GM21515 (cell line): Measurements from ENCODE around the gene CYP4F8.
"Not testable (repeated sequence)": the region's sequence is repeated elsewhere in the genome, so short reads cannot be mapped to it uniquely, and the experiment has no call there.

Source experiments
- ATAC-seq: cut with Tn5 transposase; IDR thresholded peaks from one replicate; pipeline ENCODE4 v1.9.1; 2021; ENCODE audit not compliant: unreplicated experiment

Gene CYP4F8

DNA sequence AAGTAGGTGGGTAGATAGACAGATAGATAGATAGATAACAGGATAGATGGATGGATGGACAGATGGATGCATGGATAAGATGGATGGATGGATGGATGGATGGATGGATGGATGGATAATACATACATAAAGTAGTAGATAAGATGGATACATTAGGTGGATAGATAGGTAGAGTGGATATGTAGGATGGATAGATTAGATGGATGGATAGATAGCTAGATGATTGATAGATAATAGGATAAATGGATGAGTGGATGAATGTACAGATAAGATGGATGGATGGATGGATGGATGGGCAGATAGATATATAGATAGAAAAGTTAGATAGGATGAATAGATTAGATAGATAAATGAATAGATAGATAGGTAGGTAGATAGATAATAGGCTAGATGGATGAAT lies 27.8 kb downstream of the CYP4F8 start:
- no peak for ATAC-seq

DNA sequence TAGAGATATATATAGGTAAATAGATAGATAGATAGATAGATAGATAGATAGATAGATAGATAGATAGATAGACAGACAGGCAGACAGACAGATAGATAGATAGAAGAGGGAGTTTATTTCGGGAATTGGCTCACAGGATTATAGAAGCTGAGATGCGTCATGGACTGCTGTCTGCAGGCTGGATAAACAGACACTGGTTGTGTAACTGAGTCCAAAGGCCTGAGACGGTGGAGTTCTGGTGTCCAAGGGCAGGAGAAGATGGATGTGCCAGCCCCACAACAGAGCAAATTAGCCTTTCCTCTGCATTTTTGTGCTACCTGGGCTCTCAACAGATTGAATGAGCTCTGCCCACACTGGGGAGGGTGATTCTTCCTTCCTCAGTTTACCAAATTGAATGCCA lies 28.4 kb downstream of the CYP4F8 start:
- no peak for ATAC-seq

DNA sequence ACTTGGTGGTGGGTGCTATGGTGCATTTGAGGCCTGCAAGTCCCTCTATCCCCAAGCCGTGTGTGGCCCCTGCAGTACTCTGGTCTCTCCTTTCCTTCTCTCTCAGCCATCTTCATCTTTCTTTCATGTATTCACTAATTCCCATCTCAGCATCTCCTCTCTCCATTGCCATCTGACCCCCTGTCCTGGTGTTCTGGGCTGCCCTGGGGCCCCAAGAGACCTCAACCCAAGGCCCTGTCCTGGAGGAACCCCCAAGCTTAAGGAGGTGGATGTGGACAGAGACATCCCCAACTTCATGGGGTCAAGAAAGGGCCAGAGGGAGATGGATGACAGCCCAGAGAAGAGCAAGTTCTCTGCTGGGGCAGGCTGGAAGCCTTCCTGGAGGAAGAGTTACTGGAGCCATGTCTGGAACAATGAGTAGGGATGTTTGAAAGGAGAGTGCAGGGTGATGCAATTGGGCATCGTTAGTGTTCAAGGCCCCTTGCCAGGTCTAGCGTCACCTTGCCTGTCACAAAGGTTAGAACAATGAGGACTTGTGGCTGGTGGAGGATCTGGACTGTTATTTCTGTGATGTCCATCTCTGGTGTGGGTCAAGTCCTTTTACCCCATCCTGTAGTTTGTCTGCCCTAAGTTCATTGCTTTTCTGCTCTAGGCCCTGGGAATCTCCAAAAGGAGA lies 29.2 kb downstream of the CYP4F8 start:
- no peak for ATAC-seq

DNA sequence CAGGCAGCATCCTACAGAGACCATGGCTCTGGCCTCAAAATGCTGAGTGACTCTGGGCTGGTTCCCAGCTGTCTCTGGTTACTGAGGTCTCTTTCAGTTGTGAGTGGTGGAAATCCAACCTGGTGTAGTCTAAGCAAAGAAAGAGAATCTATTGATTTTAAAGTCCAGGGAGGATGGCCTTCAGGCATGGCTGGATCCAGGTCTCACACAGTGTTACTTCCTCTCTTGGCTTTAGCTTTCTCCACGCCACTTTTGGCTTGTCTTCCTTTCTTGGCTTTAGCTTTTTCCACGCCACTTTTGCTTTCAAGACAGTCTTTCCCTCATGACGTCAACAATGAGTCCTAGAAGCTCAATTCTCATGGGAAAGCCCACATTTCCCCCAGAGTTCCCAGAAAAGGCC lies 29.8 kb downstream of the CYP4F8 start:
- ATAC-seq: no peak

DNA sequence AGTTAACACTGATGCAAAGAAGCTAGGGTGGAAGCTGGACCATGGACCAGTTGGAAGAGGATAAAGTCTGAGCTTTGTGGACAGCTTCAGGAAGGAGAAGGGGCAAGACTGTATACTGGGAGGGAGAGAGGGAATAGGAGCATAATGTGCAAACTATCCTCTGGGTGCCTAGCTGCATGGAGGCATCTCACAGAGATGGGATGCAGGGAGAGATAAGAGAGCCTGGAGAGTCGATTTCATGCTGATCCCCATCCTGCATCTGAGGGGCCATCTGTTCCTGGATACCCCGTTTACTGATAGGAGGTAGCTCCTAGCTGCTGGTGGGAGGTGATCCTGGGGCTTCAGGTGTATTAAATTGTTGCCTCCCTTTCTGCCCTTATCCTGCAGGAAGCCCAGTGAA lies 34.5 kb downstream of the CYP4F8 start:
- ATAC-seq: no peak

DNA sequence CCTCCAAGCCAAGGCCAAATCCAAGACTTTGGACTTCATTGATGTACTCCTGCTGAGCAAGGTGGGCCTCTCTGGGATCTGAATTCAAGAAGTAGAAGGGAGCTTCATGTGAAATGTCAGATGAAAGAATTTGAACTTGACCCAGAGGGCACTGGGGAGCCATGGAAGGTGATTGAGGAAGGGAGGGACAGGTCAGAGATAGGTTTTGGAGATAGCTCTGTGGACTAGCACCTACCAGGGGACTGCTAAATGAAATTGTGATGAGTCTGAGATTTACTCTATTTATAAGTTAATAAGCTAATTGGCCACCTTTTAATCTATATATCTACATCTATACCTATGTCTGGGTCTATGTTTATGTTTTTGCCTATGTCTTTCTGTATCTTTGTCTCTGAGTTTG lies 35.1 kb downstream of the CYP4F8 start:
- ATAC-seq: not testable (repeated sequence)

DNA sequence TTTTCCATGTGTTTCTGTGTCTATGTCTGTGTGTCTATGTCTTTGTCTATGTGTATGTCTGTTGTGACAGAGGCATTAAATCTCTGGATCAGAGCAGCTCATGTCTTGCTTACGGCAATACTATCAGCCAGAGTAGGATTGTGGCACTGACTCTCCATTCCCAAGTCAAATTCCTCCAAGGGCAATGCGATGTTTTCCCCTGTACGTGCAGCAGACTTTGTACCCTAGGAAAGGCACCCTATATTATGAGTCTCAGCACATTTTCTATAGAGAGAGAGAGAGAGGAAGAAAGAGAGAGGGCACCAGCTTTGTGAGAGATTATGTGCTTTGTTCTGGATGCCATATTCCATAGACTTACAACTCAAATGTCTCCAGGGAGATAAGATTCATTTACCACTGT lies 36.8 kb downstream of the CYP4F8 start:
- ATAC-seq: no peak

DNA sequence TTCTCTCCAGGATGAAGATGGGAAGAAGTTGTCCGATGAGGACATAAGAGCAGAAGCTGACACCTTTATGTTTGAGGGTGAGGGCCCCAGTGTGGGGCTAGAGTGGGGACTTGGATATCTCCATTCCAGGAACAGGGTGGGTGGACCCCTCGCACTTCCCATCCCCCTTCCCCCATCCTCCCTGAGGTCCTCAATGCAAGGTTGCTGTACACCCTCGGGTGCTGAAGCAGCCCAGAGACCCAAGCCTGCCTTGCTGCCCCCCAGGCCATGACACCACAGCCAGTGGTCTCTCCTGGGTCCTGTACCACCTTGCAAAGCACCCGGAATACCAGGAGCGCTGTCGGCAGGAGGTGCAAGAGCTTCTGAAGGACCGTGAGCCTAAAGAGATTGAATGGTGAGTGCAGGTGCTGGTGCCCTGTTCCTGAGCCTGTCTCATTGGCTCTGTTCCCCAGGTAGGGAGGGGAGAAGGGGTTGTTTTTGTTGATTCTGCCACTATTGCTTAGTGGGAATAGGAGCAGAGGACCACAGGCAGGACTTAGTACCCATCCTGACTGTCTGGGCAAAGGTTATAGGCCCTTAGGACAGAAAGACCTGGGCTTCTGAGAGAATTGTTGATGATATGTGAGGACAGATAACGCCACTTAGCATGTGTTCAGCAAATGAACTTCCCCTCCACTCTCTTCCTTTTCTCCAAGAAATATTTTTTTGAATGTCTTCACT lies 37.7 kb downstream of the CYP4F8 start:
- no peak for ATAC-seq

DNA sequence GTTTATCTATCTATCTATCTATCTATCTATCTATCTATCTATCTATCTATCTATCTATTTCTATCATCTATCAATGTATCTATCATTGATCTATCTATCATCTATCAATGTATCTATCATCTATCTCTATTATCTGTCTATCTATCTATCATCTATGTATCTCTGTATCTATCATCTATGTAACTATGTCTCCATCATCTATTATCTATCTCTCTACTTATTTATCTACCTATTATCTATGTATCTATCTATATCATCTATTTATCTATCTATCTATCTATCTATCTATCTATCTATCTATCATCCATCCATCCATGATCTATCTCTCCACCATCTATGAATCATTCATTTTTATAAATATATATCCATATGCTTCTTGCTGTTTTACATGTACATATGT lies 41.4 kb downstream of the CYP4F8 start:
- no peak for ATAC-seq

DNA sequence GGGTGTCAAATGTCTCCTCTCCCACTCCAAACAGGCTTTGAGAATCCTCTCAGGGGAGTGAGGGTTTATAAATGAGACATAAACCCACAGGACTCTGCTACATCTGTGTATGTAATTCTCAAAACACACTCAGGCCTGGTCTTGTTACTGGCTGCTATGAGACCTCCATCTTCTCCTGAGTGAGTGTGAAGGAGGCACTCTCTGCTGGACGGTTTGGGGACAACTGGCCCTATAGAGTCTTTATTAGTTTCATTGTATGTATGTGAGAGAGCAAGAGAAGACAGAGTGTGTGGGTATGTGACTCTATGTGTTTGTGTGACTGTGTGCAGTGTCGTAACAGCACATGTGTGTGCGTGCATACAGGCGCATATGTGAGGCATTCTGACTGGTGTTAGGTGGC lies 48.2 kb downstream of the CYP4F8 start:
- no peak for ATAC-seq

DNA sequence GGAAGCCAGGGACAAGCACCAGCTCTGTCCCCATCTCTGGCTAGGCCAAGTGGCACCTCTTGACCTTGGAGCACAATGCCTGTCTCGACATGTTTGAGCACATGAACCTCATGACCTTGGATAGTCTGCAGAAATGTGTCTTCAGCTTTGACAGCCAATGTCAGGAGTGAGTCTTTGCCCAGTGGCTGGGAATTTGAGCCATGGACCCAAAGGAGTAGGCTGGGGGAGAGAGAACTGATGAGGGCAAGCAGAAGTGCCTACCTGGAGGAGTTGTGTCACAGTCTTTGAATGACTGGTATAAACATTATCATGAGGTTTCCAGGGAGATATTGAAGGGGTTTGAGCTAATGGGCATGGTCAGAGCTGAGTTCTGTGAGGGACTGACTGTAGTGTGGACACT lies 51.2 kb downstream of the CYP4F8 start:
- ATAC-seq: no peak

DNA sequence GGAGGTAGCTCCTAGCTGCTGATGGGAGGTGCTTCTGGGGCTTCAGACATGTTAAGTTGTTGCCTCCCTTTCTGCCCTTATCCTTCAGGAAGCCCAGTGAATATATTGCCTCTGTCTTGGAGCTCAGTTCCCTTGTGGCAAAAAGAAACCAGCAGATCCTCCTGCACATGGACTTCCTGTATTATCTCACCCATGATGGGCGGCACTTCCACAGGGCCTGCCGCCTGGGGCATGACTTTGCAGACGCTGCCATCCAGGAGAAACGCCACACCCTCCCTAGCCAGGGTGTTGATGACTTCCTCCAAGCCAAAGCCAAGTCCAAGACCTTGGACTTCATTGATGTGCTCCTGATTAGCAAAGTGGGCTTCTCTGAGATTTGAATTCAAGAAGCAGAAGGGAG lies 51.9 kb downstream of the CYP4F8 start:
- ATAC-seq: no peak

DNA sequence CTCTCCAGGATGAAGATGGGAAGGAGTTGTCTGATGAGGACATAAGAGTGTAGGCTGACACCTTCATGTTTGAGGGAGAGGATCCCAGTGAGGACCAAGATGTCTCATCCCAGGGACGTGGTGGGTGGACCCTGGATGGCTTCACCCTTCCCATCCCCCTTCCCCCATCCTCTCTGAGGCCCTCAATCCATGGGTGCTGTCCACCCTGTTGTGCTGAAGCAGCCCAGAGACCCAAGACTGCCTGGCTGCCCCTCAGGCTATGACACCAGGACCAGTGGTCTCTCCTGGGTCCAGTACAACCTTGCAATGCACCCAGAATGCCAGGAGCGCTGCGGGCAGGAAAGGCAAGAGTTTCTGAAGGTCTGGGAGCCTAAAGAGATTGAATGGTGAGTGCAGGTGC lies 54.4 kb downstream of the CYP4F8 start:
- no peak for ATAC-seq

DNA sequence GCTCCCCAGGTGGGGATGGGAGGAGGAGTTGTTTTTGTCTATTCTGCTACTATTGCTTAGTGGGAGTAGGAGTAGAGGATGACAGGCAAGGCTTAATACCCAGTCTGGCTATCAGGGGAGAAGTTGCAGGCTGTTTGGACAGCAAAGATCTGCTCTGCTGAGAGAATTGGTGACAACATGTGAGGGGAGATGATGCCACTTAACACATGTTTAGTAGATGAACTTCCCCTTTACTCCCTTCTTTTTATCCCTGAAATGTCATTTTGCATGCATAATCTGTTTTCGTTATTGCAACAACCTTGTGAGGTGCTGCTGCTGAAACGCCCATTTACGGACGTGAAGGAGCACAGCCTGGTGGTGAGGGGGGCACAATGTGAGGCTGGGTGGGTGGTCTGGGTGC lies 54.9 kb downstream of the CYP4F8 start:
- no peak for ATAC-seq

DNA sequence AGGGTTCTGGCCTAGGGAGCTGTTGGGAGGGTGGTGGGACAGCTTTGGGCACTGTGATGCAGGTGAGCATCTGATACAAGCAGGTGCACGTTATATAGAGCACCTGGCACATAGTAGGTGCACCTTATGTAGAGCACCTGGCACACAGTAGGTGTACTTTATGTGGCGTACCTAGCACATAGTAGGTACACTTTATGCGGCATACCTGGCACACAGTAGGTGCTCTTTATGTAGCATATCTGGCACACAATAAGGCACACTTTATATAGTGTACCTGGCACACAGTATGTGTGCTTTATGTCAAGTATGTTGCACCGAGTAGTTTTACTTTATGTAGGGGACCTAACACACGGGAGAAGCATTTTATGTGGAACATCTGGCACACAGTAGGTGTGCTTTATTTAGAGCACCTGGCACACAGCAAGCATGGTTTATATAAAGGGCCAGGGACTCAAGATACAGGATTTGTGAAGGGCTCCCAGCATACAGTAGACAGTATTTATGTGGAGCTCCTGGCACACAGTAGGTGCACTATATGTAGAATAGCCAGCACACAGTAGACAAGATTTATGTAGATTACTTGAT lies 56.3 kb downstream of the CYP4F8 start:
- no peak for ATAC-seq

DNA sequence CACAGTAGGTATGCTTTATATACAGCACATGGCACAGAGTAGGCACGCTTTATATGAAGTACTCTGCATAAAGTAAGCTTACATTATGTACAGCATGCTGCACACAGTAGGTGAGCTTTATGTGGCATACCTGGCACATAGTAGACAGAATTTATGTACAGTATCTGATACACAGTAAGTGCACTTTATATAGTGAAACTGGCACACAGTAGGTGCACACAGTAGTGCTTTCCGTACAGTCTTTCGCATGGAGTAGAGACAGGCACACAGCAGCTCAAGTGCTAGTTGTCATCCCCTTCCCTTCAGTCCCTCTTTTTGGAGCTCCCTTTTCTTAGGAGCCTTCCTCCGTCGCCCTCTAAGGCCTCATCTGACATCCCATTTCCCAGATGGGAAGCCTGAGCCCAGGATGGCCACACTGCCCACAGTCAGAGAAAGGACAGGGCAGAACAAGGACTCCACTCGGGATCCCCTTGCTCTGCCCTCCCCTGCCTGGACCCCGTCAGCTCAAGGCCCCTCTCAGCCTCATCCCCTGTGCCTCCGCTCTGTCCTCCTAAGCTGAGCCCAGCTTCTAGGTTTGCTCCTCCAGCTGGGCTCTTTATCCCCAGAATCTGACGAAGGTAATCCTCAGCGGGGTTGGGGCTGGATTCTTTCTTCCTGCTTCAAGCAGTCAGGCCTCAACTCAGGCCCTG lies 57.0 kb downstream of the CYP4F8 start:
- no peak for ATAC-seq

DNA sequence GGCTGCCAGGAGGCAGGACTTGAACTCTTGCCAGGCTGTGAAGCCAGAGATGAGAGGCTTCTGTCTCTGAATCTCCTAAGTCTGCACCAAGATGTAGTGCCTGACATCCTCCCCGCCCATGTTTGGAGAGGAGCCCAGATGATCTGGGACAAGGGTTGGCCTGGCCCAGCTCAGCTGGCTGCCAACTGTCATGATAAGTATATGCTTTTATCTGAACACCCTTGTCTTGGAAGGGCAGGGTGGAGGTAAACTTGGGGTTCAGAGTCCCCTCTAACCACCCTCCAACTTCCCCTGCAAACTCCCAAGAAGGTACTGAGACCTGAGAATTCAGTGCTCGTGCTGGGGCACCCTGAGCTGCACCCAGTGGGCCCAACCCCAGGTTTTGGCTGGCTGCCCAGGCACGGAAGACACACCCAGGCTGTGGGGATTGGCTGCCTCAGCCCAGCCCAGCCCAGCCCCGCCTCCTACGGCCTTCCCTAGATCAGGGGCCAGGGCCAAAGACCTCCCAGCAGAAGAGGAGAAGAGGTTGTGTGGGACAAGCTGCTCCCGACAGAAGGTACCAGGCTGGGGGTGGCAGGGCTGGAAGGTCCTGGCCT lies 57.7 kb downstream of the CYP4F8 start, which contains the start of gene CYP4F12:
TSS of gene CYP4F12 (plus strand) at position 508 of the 596 bp plus-strand sequence. CDS start 443 bp downstream, outside the sequence.
- ATAC-seq: no peak

DNA sequence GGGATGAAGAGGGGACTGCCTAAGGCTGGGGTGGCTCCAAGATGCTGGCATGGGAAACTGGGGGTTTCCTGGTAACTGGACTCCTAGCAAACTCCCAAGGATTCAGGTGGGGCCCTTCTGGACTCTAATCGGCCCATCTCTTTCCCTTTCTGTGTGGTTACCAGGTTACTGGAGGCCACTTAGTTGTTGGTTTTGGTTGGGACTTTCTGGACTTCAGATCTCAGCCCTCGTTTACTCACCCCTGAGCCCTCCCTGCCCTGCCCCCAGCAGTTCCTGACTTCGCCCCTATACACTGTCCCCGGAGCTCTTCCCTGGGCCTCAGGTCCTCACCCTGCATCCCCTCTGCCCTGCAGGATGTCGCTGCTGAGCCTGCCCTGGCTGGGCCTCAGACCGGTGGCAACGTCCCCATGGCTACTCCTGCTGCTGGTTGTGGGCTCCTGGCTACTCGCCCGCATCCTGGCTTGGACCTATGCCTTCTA lies 58.2 kb downstream of the CYP4F8 start:
- no peak for ATAC-seq

DNA sequence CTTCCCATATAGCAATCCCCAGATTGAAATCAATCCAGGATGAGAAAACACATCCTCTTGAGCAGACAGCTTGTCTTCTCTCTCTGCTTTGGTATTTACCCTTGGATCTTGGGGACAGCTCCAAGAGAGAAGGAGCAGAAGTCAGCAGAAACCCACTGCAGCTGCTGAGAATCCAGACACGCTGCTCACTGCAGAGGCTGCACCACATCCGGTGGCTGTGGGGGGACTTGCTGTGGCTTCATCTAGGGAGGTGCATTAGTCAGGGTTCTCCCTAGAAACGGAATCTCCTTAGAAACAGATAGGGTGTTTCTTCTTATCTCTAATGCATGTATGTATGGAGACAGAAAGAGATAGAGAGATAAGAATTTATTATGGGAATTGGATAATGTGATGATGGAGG lies 60.5 kb downstream of the CYP4F8 start:
- ATAC-seq: no peak

DNA sequence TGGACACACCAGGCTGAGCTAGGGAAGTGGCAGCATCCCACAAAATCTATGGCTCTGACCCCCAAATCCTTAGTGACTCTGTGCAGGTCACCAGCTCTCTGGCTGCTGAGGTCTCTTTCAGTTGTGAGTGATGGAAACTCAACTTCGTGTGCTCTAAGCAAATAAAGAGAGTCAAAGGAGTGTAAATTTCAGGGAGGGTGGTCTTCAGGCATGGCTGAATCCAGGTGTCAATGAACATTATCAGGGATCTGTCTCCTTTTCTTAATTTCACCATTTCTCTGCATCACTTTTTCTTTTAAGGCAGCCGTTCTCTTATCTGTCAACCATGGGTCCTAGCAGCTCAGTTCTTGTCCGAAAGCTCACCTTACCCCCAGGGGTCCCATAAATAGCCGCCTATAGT lies 64.1 kb downstream of the CYP4F8 start:
- ATAC-seq: no peak

DNA sequence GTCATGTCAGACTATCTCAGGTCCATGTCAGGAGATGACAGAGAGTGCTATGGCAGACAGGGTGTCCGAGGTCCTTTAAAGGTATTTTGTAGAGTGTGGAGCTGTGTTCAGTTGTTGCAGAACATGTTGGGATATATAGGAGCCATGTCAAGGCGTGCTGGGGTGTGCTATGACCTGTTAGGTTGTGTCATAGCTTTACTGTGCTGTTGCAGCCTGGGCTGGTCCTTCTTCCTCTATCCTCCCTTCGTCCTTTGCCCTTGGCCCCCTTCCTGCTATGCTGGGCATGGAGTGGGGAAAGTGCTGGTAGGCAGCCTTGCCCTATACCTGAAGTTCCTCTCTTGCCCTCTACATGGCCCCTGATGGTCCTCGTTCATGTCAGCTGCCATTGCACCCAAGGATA lies 64.8 kb downstream of the CYP4F8 start:
- not testable (repeated sequence) for ATAC-seq
